GM21528 (cell line): Measurements from ENCODE around the gene PRSS21.

Experiments used
- ATAC-seq: cut with Tn5 transposase; IDR thresholded peaks from one replicate; pipeline ENCODE4 v1.9.1; 2021; ENCODE audit warnings: mild to moderate bottlenecking, moderate library complexity; ENCODE audit not compliant: unreplicated experiment, low FRiP score

Gene PRSS21

GRCh38 chr16:2822158-2822495 is 5.1 kb downstream of the PRSS21 start:
- no peak for ATAC-seq

- ATAC-seq = no peak
These were observed 5.5 kb downstream of the PRSS21 start for GRCh38 chr16:2822496-2822895.

GRCh38 chr16:2824626-2825025 is 7.6 kb downstream of the PRSS21 start:
- ATAC-seq = no peak

- no peak for ATAC-seq
These were observed 8.2 kb downstream of the PRSS21 start for GRCh38 chr16:2825049-2825742.

GRCh38 chr16:2825906-2826305 is 8.9 kb downstream of the PRSS21 start:
- ATAC-seq = no peak

- ATAC-seq = no peak
These were observed 9.7 kb downstream of the PRSS21 start for GRCh38 chr16:2826591-2827373.

GRCh38 chr16:2827374-2827791 is 10.3 kb downstream of the PRSS21 start:
- no peak for ATAC-seq

GRCh38 chr16:2827831-2828520 is 10.9 kb downstream of the PRSS21 start:
- no peak for ATAC-seq

- no peak for ATAC-seq
These were observed 11.4 kb downstream of the PRSS21 start for GRCh38 chr16:2828521-2828840.

- no peak for ATAC-seq
These were observed 11.9 kb downstream of the PRSS21 start for GRCh38 chr16:2828876-2829430.

- ATAC-seq = no peak
These were observed 12.7 kb downstream of the PRSS21 start, which contains the start of gene ZG16B for GRCh38 chr16:2829501-2830354. TSS of gene ZG16B (plus strand) at chr16:2830303. CDS start at chr16:2830442, 139 bp downstream.

GRCh38 chr16:2830355-2830695 is 13.3 kb downstream of the PRSS21 start:
- no peak for ATAC-seq

GRCh38 chr16:2831203-2831602 is 14.2 kb downstream of the PRSS21 start:
- no peak for ATAC-seq

- ATAC-seq = no peak
These were observed 16.7 kb downstream of the PRSS21 start for GRCh38 chr16:2833776-2834175.

- ATAC-seq = no peak
These were observed 17.9 kb downstream of the PRSS21 start for GRCh38 chr16:2834968-2835367.

- ATAC-seq = no peak
These were observed 18.8 kb downstream of the PRSS21 start for GRCh38 chr16:2835638-2836493.

- ATAC-seq = no peak
These were observed 19.8 kb downstream of the PRSS21 start for GRCh38 chr16:2836646-2837508.

- ATAC-seq = no peak
These were observed 21.9 kb downstream of the PRSS21 start for GRCh38 chr16:2838928-2839327.
